Superior temporal gyrus (tissue), 1 donor: Measurements from ENCODE around the gene ROR1.
"Not testable (repeated sequence)": the region's sequence is repeated elsewhere in the genome, so short reads cannot be mapped to it uniquely, and the experiment has no call there.

Experiments
- DNase-seq: peaks from one replicate; pipeline ENCODE4 v3.0.0-alpha.2; 2016; ENCODE audit errors: extremely low spot score

Gene ROR1

DNA sequence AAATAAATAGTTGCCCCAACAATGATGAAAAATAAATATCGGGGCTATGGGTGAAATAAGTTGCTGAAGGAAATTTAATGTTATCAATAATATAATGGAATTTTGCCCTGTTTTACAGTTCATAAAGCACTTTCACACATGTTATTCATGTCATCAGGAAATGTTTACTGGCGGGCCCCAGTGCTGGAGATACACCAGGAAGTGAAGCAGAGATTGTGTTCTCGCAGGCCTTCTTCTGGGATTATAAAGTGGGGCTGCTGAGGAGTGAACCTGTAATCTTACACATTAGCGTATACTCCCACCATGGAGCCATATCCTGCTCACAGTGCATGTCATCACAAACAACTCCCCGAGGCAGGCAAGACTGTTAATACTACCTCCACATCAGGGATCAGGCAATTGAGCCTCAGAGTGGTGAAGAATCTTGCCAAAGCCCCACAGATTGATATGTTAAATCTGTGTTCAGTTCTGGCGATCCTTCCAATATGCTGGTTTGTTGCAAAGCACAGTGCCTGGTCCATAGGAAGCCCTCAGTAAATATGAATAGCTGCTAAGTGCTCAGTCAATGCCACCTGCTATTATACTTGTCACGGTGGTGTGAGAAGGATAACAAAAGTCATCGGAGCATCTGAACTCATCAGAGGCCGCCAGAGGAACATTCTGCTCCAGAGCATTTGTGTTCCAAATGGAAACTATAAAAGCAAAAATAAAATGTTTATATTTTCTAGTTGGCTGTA lies 325.2 kb downstream of the ROR1 start:
- DNase-seq: peak; percentile 44

DNA sequence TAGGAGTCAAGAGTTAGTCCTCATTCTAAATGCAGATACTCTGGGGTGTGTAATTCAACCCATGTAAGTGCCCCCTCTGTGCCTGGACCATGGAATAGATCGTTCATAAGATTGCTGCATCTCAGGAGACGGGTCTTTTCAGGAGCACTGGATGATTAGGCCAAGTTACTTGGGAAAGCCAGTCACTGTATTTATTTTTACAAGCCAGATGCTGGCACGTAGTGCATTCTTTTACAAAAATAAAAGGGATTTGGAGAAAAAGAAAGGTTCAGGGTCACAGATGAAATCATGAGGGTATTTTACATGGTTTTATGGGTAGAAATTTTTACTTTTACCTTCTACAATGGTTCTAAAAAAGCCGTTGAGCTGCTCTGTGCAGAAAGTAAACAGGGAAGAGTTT lies 327.0 kb downstream of the ROR1 start:
- DNase-seq: no peak

DNA sequence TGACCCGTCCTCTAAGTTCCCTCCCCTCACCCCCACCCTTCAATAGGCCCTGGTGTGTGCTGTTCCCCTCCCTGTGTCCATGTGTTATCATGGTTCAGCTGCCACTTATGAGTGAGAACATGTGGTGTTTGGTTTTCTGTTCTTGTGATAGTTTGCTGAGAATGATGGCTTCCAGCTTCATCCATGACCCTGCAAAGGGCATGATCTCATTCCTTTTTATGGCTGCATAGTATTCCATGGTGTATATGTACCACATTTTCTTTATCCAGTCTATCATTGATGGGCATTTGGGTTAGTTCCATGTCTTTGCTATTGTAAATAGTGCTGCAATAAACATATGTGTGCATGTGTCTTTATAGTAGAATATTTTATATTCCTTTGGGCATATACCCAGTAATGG lies 330.8 kb downstream of the ROR1 start:
- not testable (repeated sequence) for DNase-seq

DNA sequence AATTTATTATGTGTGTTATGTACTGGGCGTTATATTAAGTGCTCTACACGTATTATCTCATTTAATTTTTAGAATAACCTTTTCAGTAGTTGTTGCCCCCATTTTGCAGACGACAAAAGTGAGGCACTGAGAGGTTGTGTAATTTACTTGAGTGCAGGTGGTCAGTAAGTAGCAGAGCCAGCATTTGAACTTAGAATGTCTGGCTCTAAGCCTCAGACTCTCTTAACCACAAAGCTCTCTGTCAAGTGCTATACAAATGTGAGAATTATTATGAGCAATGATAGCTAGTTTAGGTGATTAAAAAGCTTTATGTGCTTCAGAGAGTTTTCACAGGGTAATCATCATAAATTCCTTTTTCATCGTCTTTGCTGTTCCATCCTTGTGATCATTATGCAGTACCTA lies 333.3 kb downstream of the ROR1 start:
- no peak for DNase-seq

DNA sequence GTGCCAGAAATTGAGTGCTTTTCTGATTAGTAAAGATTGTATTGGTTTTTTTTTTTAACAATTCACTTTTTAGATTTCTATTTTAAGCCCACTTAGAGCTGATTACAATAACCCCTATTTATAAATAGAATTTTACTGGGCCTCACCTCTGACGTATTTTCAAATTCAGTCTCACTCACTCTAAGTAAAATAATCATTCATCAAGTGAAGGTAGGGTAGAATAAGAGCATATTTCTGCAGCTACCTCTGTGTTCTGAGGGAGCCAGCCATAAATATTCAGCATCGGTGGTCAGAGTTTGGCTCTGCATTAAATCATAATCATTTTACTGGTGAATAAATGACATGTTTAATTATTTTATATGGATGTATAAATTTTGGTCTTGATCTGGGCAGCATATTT lies 333.8 kb downstream of the ROR1 start:
- no peak for DNase-seq

DNA sequence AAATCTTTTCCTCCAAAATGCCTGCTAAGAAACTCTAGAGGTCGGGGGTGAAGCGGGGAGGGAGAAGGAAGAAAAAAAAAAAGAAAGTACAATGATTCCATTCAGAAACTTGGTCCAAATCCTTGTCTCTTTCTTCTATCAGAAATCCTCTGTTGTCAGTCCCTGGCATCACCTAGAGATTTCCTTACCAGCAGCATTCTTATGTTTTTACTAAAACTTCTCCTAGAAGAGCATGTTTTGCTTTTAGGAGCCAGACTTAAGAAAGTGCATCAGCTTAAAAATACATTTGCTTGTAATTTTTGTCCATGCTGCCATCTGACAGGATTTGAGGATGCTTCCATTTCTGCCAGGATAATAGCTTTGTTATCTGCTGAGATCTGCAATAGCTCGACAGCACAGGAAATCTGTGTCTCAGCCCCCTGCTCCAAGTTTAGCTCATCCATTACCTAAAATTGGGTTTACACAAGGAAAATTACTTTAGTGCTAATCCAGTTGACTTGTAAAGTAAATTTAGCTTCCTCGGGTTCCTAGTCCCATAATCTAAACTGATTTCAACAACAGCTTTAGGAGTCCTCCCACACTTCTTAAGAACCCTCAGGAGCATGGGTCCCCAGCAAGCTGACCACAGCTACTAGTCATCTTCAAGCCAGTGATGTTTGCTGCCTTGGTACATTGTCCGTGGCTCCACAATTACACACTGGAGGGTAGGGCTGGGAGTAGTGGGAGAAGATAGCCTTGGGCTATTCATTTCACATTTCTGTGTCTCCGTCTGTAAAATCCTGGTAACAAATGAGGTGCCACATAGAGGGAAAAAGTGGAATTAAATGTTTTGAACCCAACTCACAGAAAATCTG lies 337.3 kb downstream of the ROR1 start:
- no peak for DNase-seq

DNA sequence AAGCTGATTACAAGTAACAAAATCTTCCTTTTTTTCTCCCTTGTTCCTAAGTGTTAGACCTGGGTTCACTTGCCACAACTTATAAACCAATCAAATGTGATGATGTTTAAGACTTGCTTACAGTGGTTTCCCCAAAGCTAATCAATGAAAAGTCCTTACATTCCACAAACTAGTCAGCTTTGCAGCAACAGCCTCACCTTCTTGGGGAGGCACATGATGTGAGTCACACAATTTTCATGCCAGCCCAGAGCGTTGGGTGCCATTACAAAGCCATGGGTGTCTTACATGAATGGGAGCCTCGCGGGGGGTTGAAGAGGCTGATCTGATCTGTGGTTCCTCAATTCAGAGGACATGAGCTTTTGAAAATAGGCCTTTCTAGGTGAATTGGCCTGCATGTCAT lies 338.0 kb downstream of the ROR1 start:
- DNase-seq: no peak

DNA sequence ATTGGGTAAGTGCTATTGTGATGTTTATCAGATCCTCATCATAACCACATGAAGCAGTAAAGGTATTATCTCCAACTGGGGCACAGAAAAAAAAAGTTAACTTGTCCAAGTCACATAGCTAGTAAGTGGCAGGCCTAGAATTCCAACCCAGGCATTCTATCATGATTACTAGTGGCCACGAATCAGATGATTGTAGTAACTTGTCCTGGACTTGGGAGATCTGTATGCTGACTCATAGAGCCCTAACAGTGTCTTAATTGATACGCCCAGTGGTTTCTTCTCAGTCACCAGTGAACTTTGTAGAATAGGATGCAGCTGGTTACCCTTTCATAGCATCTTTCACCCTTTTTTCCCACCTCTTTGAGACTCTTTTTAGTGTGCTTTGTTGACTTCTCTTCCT lies 338.5 kb downstream of the ROR1 start:
- no peak for DNase-seq

DNA sequence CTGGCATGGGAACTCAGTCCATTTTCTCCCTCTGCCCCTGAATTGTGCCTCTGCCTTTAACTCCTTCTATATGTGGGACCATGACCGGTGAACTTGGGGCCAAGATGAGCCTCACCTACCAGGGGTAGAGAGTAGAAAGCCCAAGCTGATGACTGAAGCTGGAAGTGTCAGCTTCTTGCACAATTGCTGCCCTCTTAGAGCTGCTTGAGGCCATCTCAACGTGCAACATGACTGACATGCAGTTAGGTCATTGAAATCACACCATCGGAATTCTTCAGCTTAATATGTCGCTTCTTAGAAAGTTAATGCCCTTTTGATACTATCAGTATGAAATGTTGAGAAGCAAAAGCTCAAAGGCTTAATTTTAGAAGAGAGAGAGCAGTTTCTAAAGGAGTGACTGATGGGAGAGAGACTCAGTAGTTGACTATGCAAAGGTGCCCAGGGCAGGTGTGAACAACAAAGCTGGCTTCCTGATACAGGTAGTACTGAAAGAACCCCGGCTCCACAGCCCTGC lies 340.3 kb downstream of the ROR1 start:
- DNase-seq: no peak

DNA sequence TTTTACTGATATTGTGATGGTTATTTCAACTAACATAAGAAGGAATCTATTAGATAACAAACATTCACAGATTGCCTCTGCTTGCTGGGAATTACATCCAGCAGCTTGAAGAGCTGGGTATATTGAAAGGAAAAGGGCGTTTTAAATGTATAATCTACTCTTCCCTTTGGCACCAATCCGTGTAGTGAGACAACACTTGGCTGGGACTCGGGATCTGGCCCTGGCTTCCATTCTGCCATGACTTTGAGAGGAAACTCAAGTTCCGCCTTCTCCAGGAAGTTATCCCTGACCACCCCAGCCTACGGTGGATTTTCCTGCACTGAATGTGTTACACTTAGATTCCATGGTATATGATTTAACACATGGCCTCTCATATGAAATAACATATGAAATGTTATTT lies 342.7 kb downstream of the ROR1 start:
- DNase-seq: no peak

DNA sequence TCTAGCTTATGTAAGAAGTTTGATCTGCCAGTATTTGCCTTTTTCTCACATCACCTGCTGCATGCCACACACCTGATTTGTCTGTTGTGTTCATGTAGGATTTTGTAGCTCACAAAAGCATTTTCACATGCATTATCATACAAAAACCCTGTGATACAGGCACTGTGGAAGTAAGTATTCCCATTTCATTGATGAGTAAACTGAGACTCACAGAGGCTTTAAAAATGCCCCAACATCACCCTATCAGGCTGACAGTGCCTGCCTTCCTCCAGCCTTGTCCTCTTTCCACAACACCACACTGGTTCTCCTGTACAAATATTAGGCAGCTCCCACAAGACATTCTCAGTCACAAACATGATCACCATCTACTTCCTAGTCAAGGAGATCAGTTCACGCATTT lies 343.7 kb downstream of the ROR1 start:
- no peak for DNase-seq

DNA sequence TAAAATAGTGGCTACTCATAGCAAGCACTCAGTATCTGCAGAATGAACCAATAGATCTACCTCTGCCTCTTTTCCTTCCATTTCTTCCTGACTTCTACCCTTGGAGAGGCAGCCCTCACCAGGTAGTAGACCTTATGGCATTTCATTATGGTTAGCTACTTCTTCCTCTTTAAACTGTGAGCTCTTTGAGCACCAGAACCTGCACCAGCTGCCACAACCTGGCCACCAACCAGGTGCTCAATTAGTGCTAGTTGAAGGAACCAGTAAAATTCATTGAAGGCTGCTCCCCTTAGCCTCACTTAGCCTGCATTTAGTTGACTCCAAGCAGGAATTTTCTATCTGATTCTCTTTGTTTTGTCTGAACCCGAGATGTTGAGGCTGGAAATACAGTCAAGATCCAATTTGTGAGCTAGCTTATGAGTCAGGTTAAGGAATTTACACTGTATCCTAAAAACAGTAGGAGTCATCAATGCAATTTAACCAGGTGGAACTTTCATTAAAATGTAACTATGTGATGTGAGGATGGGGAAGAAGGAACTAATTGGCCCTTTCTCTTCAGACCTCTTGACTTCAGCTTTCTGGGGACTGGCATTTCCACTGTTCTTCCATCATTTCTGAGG lies 348.1 kb downstream of the ROR1 start:
- no peak for DNase-seq

DNA sequence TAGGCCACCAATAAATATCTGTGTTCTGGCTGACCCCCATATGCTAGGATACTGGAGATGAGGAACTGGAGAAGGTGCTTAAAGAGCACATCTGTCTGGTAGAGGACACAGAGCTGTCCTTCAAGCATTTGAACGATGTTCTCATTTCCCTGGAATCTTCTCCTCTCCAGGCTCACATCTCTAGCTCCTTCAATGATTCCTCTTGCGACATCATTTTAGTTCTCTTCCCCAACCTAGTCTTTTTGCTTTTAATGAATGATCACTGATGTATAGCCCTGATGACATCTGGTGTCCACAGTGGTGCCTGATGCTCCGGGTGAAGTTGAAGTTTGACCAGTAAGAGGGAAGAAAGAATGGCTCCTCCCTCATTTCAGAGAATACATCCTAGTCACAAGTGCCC lies 348.8 kb downstream of the ROR1 start:
- DNase-seq: no peak

DNA sequence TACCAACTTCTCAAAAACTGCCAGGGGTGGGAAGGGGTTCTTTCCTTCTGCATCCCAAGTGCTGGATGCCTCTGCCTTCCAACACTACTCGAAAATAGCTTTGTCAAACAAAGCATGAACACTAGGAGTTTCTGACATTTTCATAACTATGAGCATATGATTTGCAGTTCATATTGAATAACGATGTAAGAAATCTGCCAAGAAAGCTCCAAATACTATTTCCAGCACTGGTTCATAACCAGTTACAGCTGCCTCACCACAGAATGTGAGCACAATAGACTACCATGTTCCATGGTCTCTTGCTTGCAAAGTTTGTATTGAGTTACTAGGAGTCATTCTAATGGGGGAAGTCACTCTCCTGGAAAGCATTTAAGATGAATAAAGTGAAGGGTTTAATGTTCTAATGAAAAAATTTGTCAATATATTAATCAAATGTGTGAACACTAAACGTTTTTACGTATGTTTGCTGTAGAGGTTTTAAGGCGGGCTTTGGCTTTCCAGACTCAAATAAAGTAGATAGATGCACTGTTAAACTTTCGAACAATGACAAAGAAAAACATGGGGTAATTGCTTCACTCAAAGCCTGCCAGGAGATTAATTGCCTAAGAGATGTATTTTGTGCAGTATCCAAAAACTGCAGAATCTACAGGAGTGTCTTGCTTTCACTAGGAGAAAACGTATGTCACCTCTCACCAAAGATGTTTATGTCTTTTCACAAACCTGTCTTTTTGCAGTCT lies 351.1 kb downstream of the ROR1 start:
- DNase-seq: no peak

DNA sequence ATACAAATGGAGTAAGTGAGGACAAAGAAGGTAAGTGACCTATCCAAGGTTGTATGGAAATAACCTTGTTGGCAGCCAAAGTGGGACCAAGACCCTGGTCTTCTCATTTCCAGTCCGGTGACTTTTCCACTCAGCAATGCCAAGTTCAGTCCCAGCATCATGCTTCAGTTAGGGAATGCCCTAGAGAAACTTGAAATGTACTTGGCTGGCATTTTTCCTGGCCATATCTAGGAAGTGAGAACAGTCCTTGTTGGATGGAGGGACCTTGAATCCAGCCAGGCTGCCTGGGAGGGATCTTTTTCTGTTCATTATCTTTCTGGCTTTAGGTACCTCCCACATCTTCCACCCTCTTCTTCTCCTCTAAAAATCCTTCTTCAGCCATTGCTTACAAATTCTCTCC lies 352.8 kb downstream of the ROR1 start:
- no peak for DNase-seq

DNA sequence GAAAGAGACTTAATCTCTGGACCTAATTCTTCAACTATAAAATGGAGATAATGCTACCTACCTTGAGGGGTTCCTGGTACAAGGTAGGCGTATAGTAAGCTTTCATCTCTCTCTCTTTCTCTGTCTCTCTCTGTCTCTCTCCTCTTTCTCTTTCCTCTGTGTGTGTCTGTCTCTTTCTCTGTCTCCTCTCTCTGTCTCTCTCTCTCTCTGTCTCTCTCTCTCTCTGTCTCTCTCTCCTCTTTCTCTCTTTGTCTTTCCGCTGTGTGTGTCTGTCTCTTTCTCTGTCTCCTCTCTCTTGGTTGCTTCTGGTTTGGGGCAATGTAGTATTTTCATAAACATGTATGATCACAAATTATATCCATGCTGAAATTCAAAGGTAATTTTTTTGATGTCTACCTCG lies 353.5 kb downstream of the ROR1 start:
- no peak for DNase-seq

DNA sequence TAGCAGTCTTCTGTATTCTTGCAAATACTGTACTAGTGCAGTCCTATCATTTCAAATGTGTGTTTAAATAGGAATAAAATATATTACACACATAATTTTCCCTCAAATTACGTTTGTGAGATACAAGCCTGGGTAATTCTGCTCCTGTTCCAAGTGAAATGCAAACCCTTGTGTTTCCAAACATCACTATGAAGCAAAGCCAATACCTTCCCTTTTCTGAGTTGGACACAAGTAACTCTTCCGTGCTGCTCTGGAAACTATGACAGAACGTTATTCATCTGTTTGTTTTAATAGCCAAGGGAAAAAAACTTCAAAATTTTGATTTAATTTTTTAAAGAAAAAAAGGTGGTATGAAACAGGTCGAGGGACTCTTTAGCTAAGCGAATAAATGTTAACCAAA lies 355.9 kb downstream of the ROR1 start:
- DNase-seq: no peak

DNA sequence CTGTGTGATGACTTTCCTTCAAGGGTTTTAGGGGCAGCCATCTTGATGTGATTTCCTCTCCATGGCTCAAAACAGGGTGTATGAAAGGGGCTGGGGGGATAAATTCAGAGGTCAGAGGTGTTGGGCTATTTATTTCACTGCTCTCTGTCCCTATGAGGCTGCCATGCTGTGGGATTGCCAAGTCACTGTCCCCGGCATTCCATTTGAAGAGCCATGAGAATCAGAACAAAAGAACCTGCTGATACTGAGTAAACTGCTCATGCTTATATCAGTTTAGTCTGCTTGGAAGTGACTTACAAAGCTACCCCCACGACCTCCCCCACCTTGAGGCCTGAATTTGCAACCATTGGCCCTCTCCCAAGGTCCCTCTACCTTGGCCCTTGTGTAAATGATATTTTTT lies 357.3 kb downstream of the ROR1 start:
- DNase-seq: no peak

DNA sequence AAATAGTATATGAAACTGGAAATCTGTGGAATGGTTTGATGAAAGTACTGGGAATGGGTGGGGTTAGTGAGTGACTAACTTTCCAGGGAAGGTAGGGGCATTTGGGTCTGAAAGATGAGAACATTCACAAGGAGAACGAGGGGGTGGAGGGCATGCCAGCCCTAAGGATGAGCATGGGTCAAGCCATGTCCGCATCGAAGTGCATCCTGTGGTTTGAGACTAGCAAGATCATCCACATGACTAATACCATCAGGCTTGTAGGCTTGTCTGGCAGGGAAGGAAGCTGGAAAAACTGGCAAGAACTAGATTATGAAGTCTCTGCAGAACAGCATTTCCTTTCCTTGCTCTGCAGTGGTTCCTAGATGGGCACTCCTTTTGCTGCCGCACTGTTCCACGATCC lies 359.2 kb downstream of the ROR1 start:
- no peak for DNase-seq

DNA sequence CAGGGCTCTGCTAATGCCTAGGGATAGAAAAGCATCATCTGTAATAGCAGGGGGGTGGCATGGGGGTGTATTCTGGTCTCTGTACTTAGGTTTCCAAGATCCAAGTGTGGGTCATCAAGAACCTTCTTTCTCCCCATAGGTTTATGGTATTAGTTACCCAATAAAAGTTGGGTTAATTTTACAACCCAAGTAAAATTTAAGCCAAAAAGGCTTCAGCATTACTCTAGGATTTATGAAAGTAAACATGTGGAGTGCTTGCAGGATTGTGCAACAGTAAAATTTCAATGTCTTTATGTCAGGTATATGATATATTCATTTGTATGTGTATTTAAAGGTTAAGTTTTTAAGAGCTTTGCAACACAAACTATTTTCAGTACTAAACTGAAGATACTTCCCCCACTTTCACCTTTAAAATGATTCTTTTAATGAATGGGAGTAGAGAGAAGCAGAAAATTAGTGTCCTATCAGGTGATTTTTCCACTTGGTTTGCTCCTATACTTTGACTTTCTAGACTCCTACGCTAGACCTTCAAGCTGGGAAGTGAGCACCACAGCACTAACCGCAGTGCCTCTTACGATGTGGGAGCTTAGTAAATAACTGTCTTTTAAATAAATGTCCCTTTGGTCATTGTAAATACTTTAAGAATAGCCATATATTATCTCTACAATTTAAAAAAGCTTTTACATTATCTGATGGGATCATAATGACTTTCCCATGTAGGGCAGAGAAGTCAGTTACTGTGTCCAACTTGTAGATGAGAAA lies 361.8 kb downstream of the ROR1 start:
- no peak for DNase-seq

DNA sequence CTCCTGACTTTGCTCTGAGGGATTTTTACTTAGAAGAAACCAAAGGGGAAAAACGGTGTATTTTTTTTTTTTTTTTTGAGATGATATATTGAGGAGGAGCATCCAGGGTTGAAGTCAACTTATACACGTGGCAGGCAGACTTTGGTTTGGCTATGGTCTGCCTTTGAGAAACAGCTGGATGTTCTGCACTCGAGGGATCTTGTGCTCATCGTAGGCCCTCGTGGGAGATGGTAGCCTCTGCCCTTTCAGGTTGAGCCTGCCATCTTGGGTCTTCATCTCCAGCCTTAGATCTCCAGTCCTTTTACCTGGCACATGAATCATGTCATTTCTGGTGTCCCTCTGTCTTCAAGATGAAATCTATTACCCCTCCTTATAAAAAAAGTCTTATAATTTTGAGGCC lies 362.5 kb downstream of the ROR1 start:
- DNase-seq: no peak
